Pancreas (tissue), 10 donors: Measurements from ENCODE around the gene BRD9. TPM values are rescaled to one million over a fixed set of nuclear protein-coding genes. Genes with fewer than 3 reads are reported as not detected.
"Not testable (repeated sequence)": the region's sequence is repeated elsewhere in the genome, so short reads cannot be mapped to it uniquely, and the experiment has no call there.

Experiments
- ATAC-seq, 4 donors: fragments of 200-7000 bp; cut with Tn5 transposase; one replicate each; pipeline versions ENCODE4 v1.8.0 to v1.9.1; 2020; ENCODE audit warnings: mild to moderate bottlenecking in 4 of 4, moderate library complexity in 4 of 4
- DNase-seq, 6 donors: peaks; one replicate each; pipeline ENCODE4 v3.0.0-alpha.2; 2020
- FAIRE-seq: peaks from 2 replicates; lab custom pipeline; 2012; peaks lifted over from hg19 to GRCh38; lab: Jason Lieb, UNC
- H3K27ac ChIP-seq, 4 donors: fragments of 200-600 bp; sonication (generic); 1 replicate in 3 of 4; 2 replicates in 1 of 4; pipeline versions ENCODE4 v1.5.0 to v1.8.0; 2020
- H3K27me3 ChIP-seq, 4 donors: fragments of 200-600 bp; one replicate each; pipeline ENCODE4 v1.8.0; 2021
- H3K36me3 ChIP-seq, 3 donors: fragments of 200-600 bp; sonication (generic) in 1 of 3; one replicate each; pipeline versions ENCODE4 v1.5.0 to v1.8.0; 2020 to 2021
- H3K4me1 ChIP-seq, 3 donors: fragments of 200-600 bp; one replicate each; pipeline ENCODE4 v1.8.0; 2021
- H3K4me3 ChIP-seq, 4 donors: fragments of 200-600 bp; sonication (generic) in 2 of 4; one replicate each; pipeline versions ENCODE4 v1.5.0 to v1.8.0; 2020 to 2021
- H3K9me3 ChIP-seq, 4 donors: fragments of 200-600 bp; one replicate each; pipeline ENCODE4 v1.8.0; 2021
- CTCF ChIP-seq, 4 donors: fragments of 200-600 bp; sonication (generic) in 3 of 4; IDR thresholded peaks; one replicate each; pipeline versions ENCODE4 v1.5.0 to v1.8.0; 2021; ENCODE audit warnings: antibody characterized with exemption in 4 of 4
- WGBS, 2 donors: extraction: QIAGEN DNeasy Blood & Tissue Kit; methylation state at CpG; one replicate each; pipeline ENCODE4 v1.1.7; 2013; 5-methylcytosine and 5-hydroxymethylcytosine counted together
- intact Hi-C, 3 donors: fragments of 100-400 bp; cut with DNase I; formaldehyde crosslinking; loops; one replicate each; pipeline versions ENCODE4 v1.11.1 to v1.14.2; 2022
- polyA plus RNA-seq, 2 donors: library from polyadenylated mRNA; stranded (reverse); fragments of 200-250 nt; gene quantifications; one replicate each; pipeline ENCODE4 v1.2.3, GENCODE V29; 2013
- total RNA-seq, 6 donors: library from RNA; stranded (reverse); fragmentation: NEBNext Ultra II Directional in 4 of 6; extraction: Animal tissue kit (Norgen Biotek cat#: 25700) in 4 of 6; gene quantifications; one replicate each; pipeline versions ENCODE4 v1.2.1 to v1.2.4, GENCODE V29; 2021 to 2023
- donor health status: healthy with polysubstance abuse.
- donor health status: DM: no; HTN: no; CAD: no; lungs with moderate emphysema.
- donor health status: DM: no; HTN: no; CAD: no.
- donor health status: control.
- donor health status: control.
- donor health status: Bipolar disorder and iron deficiency.
- donor health status: DM: yes; HTN: yes; CAD: no.
- donor health status: DM: no; HTN: no; CAD: no.
- donor health status: DM: no; HTN: no; CAD: no.
- donor health status: DM: yes; HTN: yes; CAD: no.

The BRD9 gene
- total and polyA plus RNA-seq, 8 donors, result 11.3 to 38.5 (median 17.5) TPM

- 83 to 87% methylated on average over 10 of the region's 10 CpGs for WGBS, 2 donors
- H3K27me3 ChIP-seq, H3K36me3 ChIP-seq, H3K4me1 ChIP-seq, intact Hi-C loops, H3K27ac ChIP-seq, FAIRE-seq, ATAC-seq, H3K9me3 ChIP-seq, H3K4me3 ChIP-seq: not testable (repeated sequence)
- DNase-seq, result peak in 4 of 6 donors; percentile 6 to 58 (median 26)
Measured at GRCh38 chr5:838431-838851, 54.2 kb downstream of the BRD9 start.

GRCh38 chr5:837621-838121, 54.9 kb downstream of the BRD9 start:
- WGBS, 2 donors, result 89 to 97% methylated on average over 8 to 14 of the region's 14 CpGs
- H3K4me3 ChIP-seq, H3K27ac ChIP-seq, ATAC-seq, H3K9me3 ChIP-seq, FAIRE-seq, intact Hi-C loops, H3K4me1 ChIP-seq, H3K36me3 ChIP-seq, H3K27me3 ChIP-seq: not testable (repeated sequence)
- DNase-seq, result peak in 2 of 6 donors; percentile 8 to 45

- peak in 3 of 4 donors; percentile 72 to 91 (median 87) for ATAC-seq
- WGBS, 2 donors, result 31 to 33% methylated on average over 7 of the region's 7 CpGs
- DNase-seq, result peak in 2 of 6 donors; percentile 10 to 46
- H3K9me3 ChIP-seq, intact Hi-C loops, H3K4me3 ChIP-seq, H3K27me3 ChIP-seq, FAIRE-seq, H3K4me1 ChIP-seq, H3K36me3 ChIP-seq: not testable (repeated sequence)
- H3K27ac ChIP-seq, result peak overlapping the region in 3 of 4 donors; percentile 23 to 38 (median 33)
Measured at GRCh38 chr5:835933-836612, 56.5 kb downstream of the BRD9 start.

- H3K4me1 ChIP-seq, intact Hi-C loops, DNase-seq, H3K9me3 ChIP-seq, H3K4me3 ChIP-seq, ATAC-seq, H3K27ac ChIP-seq, FAIRE-seq, H3K27me3 ChIP-seq, H3K36me3 ChIP-seq: not testable (repeated sequence)
- 44 to 71% methylated on average over 2 of the region's 2 CpGs for WGBS, 2 donors
Measured at GRCh38 chr5:834013-834412, 58.6 kb downstream of the BRD9 start.

- ATAC-seq, H3K27ac ChIP-seq, H3K36me3 ChIP-seq, H3K9me3 ChIP-seq, H3K27me3 ChIP-seq, H3K4me3 ChIP-seq, H3K4me1 ChIP-seq, FAIRE-seq, intact Hi-C loops: not testable (repeated sequence)
- WGBS, 2 donors, result 91 to 93% methylated on average over 15 to 17 of the region's 19 CpGs
- peak in 1 of 6 donors; percentile 31 for DNase-seq
Measured at GRCh38 chr5:828194-828593, 64.4 kb downstream of the BRD9 start.

GRCh38 chr5:825544-825943, 67.1 kb downstream of the BRD9 start:
- 0 to 36% methylated on average over 1 of the region's 1 CpG for WGBS, 2 donors
- FAIRE-seq, H3K27me3 ChIP-seq, H3K36me3 ChIP-seq, H3K4me1 ChIP-seq, H3K4me3 ChIP-seq, ATAC-seq, H3K9me3 ChIP-seq, H3K27ac ChIP-seq, intact Hi-C loops: not testable (repeated sequence)
- DNase-seq, result peak in 1 of 6 donors; percentile 35

GRCh38 chr5:821504-821903, 71.1 kb downstream of the BRD9 start:
- H3K36me3 ChIP-seq, result no peaks in the 10 kb centered on the region
- no peak for TF ChIP-seq CTCF (IDR thresholded peaks at IDR 0.05)
- no peaks in the 10 kb centered on the region for H3K4me1 ChIP-seq
- H3K9me3 ChIP-seq, result no peaks in the 10 kb centered on the region
- H3K27ac ChIP-seq, result no peak overlapping the region
- no peak for ATAC-seq
- no peak for DNase-seq
- no peak overlapping the region for H3K4me3 ChIP-seq
- WGBS, 2 donors, result 67% methylated on average over 8 of the region's 8 CpGs; no CpG with 5 or more reads in 1 of the 2 donors
- no peaks in the 10 kb centered on the region for H3K27me3 ChIP-seq
- intact Hi-C loops, result no loop called here
- FAIRE-seq, result no peak

GRCh38 chr5:820245-820644, 72.4 kb downstream of the BRD9 start:
- no peak for FAIRE-seq
- Histone ChIP-seq H3K4me3 (no peak overlapping the region), H3K4me1 (no peaks in the 10 kb centered on the region), H3K27me3 (no peaks in the 10 kb centered on the region), H3K27ac (no peak overlapping the region), H3K9me3 (no peaks in the 10 kb centered on the region), H3K36me3 (no peaks in the 10 kb centered on the region)
- TF ChIP-seq CTCF (IDR thresholded peaks at IDR 0.05), result no peak
- DNase-seq, result no peak
- ATAC-seq, result no peak
- intact Hi-C loops, result no loop called here
- 62% methylated on average over 3 of the region's 3 CpGs; no CpG with 5 or more reads in 1 of the 2 donors for WGBS, 2 donors
